Nephron (organoid): Measurements from ENCODE around the gene EPB41L3.
A peak's percentile ranks its signal among the peaks of the same experiment; 100 is the strongest.

Experiments
- H3K27ac Mint-ChIP-seq, 3 experiments: 2 replicates each; pipeline ENCODE4 v1.8.0; 2020; ENCODE audit warnings: mixed read lengths in 3 of 3, mild to moderate bottlenecking in 2 of 3, moderate library complexity in 1 of 3
- H3K27me3 Mint-ChIP-seq: 2 replicates; pipeline ENCODE4 v1.8.0; 2021; ENCODE audit warnings: low read depth, mild to moderate bottlenecking, moderate library complexity, mixed read lengths
- H3K36me3 Mint-ChIP-seq: 2 replicates; pipeline ENCODE4 v1.8.0; 2020; ENCODE audit warnings: low read depth, mixed read lengths
- H3K4me1 Mint-ChIP-seq: 2 replicates; pipeline ENCODE4 v1.8.0; 2020; ENCODE audit warnings: mixed read lengths
- H3K4me3 Mint-ChIP-seq, 3 experiments: 2 replicates each; pipeline ENCODE4 v1.8.0; 2020; ENCODE audit warnings: mild to moderate bottlenecking in 3 of 3, mixed read lengths in 3 of 3, moderate library complexity in 2 of 3
- H3K9me3 Mint-ChIP-seq: 2 replicates; pipeline ENCODE4 v1.8.0; 2020; ENCODE audit warnings: mixed read lengths
- TF ChIP-seq, protein P1 (sequence below), 3 experiments: fragments of 200-600 bp; sonication (generic); IDR thresholded peaks; one replicate each; pipeline ENCODE4 v1.5.0; 2021; ENCODE audit warnings: antibody characterized with exemption in 3 of 3; ENCODE audit not compliant: unreplicated experiment in 3 of 3

Gene EPB41L3

DNA sequence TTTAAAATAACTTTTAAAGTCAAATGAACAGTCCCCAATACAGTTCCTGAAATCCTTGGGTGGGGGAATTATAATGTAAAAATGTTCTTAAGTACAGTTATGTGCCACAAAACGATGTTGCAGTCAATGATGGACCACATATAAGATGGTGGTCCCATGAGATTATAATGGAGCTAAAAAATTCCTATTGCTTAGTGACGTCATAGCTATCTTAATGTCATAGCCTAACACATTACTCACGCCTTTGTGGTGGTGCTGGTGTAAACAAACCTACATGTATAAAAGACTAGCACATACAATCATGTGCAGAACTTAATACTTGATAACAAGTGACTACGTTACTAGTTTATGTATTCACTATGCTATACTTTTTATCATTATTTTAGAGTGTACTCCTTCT is 109.4 kb downstream of the EPB41L3 start:
- H3K27ac Mint-ChIP-seq: no peak overlapping the region
- H3K9me3 Mint-ChIP-seq: no peaks in the 10 kb centered on the region
- TF ChIP-seq, protein P1, sequence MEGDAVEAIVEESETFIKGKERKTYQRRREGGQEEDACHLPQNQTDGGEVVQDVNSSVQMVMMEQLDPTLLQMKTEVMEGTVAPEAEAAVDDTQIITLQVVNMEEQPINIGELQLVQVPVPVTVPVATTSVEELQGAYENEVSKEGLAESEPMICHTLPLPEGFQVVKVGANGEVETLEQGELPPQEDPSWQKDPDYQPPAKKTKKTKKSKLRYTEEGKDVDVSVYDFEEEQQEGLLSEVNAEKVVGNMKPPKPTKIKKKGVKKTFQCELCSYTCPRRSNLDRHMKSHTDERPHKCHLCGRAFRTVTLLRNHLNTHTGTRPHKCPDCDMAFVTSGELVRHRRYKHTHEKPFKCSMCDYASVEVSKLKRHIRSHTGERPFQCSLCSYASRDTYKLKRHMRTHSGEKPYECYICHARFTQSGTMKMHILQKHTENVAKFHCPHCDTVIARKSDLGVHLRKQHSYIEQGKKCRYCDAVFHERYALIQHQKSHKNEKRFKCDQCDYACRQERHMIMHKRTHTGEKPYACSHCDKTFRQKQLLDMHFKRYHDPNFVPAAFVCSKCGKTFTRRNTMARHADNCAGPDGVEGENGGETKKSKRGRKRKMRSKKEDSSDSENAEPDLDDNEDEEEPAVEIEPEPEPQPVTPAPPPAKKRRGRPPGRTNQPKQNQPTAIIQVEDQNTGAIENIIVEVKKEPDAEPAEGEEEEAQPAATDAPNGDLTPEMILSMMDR (IDR thresholded peaks at IDR 0.05; ENCODE audit: unreplicated experiment in 3 of 3): no peak
- H3K27me3 Mint-ChIP-seq: no peaks in the 10 kb centered on the region
- H3K36me3 Mint-ChIP-seq: peaks cover 14% of the 10 kb centered on the region
- peaks cover 5% of the 10 kb centered on the region for H3K4me1 Mint-ChIP-seq
- no peak overlapping the region for H3K4me3 Mint-ChIP-seq

DNA sequence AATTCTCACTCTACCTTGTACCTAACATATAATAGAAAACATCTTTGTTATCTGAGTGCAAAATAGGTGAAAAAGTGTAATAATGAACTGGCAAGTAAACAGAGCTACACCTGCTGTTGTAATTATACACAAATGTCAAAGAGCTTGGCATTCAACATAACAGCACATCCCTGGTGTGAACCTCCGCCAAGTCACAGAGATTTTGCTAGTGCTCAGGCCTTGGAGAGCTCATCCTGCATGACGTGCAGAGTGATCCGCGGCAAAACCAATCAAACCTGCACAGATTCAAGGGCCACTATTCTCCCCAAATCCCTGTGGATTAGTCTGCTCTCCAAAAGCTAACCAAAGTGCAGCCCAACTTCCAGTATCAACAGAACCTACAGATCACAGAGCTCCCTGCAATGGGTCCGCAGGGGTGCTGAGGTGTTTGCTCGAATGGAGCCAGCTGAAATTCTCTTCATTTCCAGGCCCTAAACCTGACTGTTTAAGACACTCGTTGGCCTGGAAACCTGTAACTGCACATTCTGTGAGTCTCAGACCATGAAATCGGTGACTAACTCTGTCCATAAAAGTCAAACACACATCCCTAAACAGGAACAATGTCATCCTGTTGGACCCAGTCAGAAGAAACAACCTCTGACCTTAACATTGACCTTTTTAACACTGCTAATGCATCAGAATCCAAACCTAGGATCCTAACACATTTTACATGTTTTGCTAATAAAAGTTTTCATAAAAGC is 111.8 kb downstream of the EPB41L3 start:
- no peak overlapping the region for H3K4me3 Mint-ChIP-seq
- H3K4me1 Mint-ChIP-seq: peaks cover 5% of the 10 kb centered on the region
- TF ChIP-seq, protein P1 (IDR thresholded peaks at IDR 0.05; ENCODE audit: unreplicated experiment in 3 of 3): no peak
- peaks cover 9% of the 10 kb centered on the region for H3K36me3 Mint-ChIP-seq
- no peaks in the 10 kb centered on the region for H3K27me3 Mint-ChIP-seq
- no peaks in the 10 kb centered on the region for H3K9me3 Mint-ChIP-seq
- H3K27ac Mint-ChIP-seq: peak overlapping the region in 1 of 3 experiments; percentile 50

DNA sequence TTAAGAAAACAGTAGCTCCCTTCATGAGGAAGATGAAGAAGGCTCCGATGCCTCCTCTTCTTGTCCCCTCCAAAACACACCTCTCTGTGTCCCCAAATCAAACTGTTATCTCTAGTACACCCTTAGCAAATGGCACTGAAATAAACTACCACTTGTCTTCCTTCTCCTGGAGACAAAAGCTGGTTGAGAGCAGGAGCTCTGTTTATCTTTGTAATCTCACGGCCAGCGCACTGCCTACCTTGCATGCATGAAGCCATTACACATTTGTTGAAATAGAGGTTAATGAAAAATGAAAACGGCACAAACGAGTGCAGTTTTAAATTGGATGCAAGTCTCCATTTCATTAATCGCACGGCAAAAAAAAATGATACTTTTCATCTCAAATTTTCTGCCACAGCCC is 113.7 kb downstream of the EPB41L3 start:
- Mint-ChIP-seq H3K9me3 (no peaks in the 10 kb centered on the region), H3K4me3 (no peak overlapping the region), H3K27ac (no peak overlapping the region), H3K4me1 (peaks cover 5% of the 10 kb centered on the region), H3K36me3 (peaks cover 7% of the 10 kb centered on the region), H3K27me3 (no peaks in the 10 kb centered on the region)
- TF ChIP-seq, protein P1 (IDR thresholded peaks at IDR 0.05; ENCODE audit: unreplicated experiment in 3 of 3): no peak

DNA sequence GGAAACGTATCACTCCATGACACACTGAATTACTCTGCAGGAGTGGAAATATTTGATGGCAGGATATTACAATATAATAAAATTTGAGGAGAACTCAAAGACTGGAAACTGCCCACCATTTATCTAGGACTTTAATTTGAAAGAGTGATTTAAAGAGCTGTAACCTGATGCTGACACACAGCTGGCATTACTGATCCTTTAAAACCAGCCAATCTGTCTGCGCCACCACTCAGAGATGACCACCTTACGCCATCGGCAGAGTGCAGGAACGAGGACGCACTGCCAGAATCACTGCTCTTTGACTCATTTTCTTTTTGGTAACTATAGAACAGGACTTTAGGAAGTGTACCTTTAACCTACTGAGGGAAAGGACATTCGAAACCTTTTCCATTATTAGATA is 114.1 kb downstream of the EPB41L3 start:
- Mint-ChIP-seq H3K27ac (no peak overlapping the region), H3K36me3 (peaks cover 7% of the 10 kb centered on the region), H3K4me3 (no peak overlapping the region), H3K4me1 (peaks cover 5% of the 10 kb centered on the region), H3K9me3 (no peaks in the 10 kb centered on the region), H3K27me3 (no peaks in the 10 kb centered on the region)
- TF ChIP-seq, protein P1 (IDR thresholded peaks at IDR 0.05; ENCODE audit: unreplicated experiment in 3 of 3): no peak

DNA sequence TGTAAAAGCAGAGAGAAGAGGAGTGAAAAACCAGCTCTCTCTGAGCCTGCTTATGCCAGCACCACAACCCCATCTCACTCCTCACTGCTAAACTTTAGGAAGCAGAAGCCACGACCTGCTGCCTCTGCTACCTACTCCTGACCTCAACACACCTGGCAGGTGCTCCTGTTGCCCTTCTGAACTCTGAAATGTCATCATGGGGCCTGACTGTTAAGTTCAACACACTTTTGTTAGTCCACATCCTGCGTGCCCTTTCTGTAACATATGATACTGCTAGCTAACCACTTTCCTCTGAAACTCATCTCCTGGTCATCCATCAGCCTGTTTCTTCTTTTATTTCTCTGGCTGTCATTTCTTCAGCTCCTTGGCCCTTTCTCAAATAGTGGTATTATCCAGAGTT is 118.1 kb downstream of the EPB41L3 start:
- no peaks in the 10 kb centered on the region for H3K27me3 Mint-ChIP-seq

More for the DNA sequence above, 118.1 kb downstream of the EPB41L3 start:
- H3K4me1 Mint-ChIP-seq: peaks cover 5% of the 10 kb centered on the region
- no peak overlapping the region for H3K27ac Mint-ChIP-seq
- no peak overlapping the region for H3K4me3 Mint-ChIP-seq
- peaks cover 3% of the 10 kb centered on the region for H3K36me3 Mint-ChIP-seq
- TF ChIP-seq, protein P1 (IDR thresholded peaks at IDR 0.05; ENCODE audit: unreplicated experiment in 3 of 3): no peak
- H3K9me3 Mint-ChIP-seq: no peaks in the 10 kb centered on the region
